Transverse colon (tissue), 4 donors: ENCODE measurements around the gene ENPP7. TPM values are rescaled to one million over a fixed set of nuclear protein-coding genes. Genes with fewer than 3 reads are reported as not detected.

ENCODE experiments used
- DNase-seq: peaks from one replicate; pipeline ENCODE4 v3.0.0-alpha.2; 2019
- H3K27ac ChIP-seq, 4 donors: fragments of 200-600 bp; sonication (generic); 2 replicates each; pipeline ENCODE4 v1.5.1; 2016 to 2018; ENCODE audit warnings: inconsistent platforms in 4 of 4
- H3K27me3 ChIP-seq: fragments of 200-600 bp; sonication (generic); 2 replicates; pipeline ENCODE4 v1.5.1; 2017; ENCODE audit warnings: inconsistent platforms
- H3K36me3 ChIP-seq, 4 donors: fragments of 200-600 bp; sonication (generic); 2 replicates each; pipeline ENCODE4 v1.5.1; 2017 to 2019; ENCODE audit warnings: inconsistent platforms in 4 of 4
- H3K4me1 ChIP-seq, 4 donors: fragments of 200-600 bp; sonication (generic); 2 replicates each; pipeline ENCODE4 v1.5.1; 2017 to 2020; ENCODE audit warnings: inconsistent platforms in 4 of 4
- H3K4me3 ChIP-seq, 4 donors: fragments of 200-600 bp; sonication (generic); 1 replicate in 1 of 4; 2 replicates in 3 of 4; pipeline versions ENCODE4 v1.5.1 to v1.6.1; 2017 to 2019; ENCODE audit warnings: inconsistent platforms in 4 of 4
- H3K9me3 ChIP-seq, 2 donors: fragments of 200-600 bp; sonication (generic); 2 replicates each; pipeline ENCODE4 v1.5.1; 2017 to 2019; ENCODE audit warnings: inconsistent platforms in 2 of 2
- EP300 ChIP-seq: sonication (generic); formaldehyde crosslinking; IDR thresholded peaks from one replicate; pipeline ENCODE4 v1.6.1; 2017; ENCODE audit warnings: antibody characterized with exemption, low read depth
- POLR2A ChIP-seq: fragments of 450-650 bp; IDR thresholded peaks from one replicate; pipeline ENCODE4 v1.6.1; 2016; ENCODE audit warnings: antibody characterized with exemption, mild to moderate bottlenecking, moderate library complexity
- POLR2AphosphoS5 ChIP-seq, 3 donors: sonication (generic); formaldehyde crosslinking; IDR thresholded peaks; one replicate each; pipeline ENCODE4 v1.6.1; 2016; ENCODE audit warnings: antibody characterized with exemption in 3 of 3
- WGBS, 2 donors: methylation state at CpG; one replicate each; pipeline ENCODE4 v1.1.5; 2018; ENCODE audit warnings: low coverage in 1 of 2; 5-methylcytosine and 5-hydroxymethylcytosine counted together
- in situ Hi-C, 4 donors: fragments of 200-750 bp; cut with MboI; loops; one replicate each; pipeline versions ENCODE4 v1.15.0 to v1.15.1; 2017; ENCODE audit warnings: low sequenced_read_pairs in 3 of 4, low pct_ligation_motif_present in 1 of 4, low pct_unique_long_range_greater_than_20kb in 1 of 4
- intact Hi-C: fragments of 100-400 bp; cut with DNase I; formaldehyde crosslinking; loops from one replicate; pipeline ENCODE4 v1.15.1; 2023; ENCODE audit warnings: low total_unique reads
- total RNA-seq, 4 donors: library from RNA; depleted of rRNA; stranded (reverse); fragments of >200 nt; gene quantifications; one replicate each; pipeline ENCODE4 v1.1.0, GENCODE V29; 2016
- TF ChIP-seq, protein P1 (sequence below), 5 experiments: fragments of 200-600 bp in 3 of 5; fragments of 450-650 bp in 2 of 5; sonication (generic) in 3 of 5; IDR thresholded peaks; 1 replicate in 2 of 5; 2 replicates in 3 of 5; pipeline ENCODE4 v1.5.1; 2016 to 2017; ENCODE audit warnings: antibody characterized with exemption in 5 of 5, inconsistent platforms in 3 of 5, mild to moderate bottlenecking in 2 of 5, moderate library complexity in 1 of 5

The ENPP7 gene
- total RNA-seq, 4 donors from 2014 or later = 0.16 TPM; not detected in 3

DNA sequence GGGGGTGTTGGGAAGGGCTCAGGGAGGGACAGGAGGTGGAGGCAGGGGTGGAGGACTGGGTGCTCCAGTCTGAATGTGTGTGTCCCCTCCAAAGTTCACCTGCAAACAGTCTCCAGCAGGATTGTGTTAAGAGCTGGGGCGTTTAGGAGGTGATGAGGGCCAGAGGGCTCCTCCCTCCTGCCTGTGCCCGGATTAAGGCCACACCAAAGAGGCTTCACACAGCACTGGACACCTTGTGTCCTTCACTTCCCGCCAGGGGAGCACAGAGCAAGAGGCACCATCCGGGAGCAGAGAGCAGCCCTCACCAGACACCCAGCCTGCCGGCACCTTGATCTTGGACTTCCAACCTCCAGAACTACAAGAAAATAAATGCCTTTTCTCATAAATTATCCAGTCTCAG, 30.2 kb upstream of the ENPP7 start:
- Histone ChIP-seq H3K36me3 (no peaks in the 10 kb centered on the region), H3K27me3 (peaks cover 32% of the 10 kb centered on the region), H3K4me3 (no peak overlapping the region), H3K9me3 (no peaks in the 10 kb centered on the region), H3K4me1 (peaks cover 0 to 9% (median 8%) of the 10 kb centered on the region in 4 donors), H3K27ac (no peak overlapping the region)
- intact Hi-C loops (loop anchor here (10.0 kb wide), 2 partner anchors 96 to 306 kb away; no protein-coding TSS in a partner anchor), in situ Hi-C loops (no loop called here)
- no peak for DNase-seq
- 48% methylated on average over 5 of the region's 5 CpGs; no CpG with 5 or more reads in 1 of the 2 donors for WGBS, 2 donors
- TF ChIP-seq, protein P1, sequence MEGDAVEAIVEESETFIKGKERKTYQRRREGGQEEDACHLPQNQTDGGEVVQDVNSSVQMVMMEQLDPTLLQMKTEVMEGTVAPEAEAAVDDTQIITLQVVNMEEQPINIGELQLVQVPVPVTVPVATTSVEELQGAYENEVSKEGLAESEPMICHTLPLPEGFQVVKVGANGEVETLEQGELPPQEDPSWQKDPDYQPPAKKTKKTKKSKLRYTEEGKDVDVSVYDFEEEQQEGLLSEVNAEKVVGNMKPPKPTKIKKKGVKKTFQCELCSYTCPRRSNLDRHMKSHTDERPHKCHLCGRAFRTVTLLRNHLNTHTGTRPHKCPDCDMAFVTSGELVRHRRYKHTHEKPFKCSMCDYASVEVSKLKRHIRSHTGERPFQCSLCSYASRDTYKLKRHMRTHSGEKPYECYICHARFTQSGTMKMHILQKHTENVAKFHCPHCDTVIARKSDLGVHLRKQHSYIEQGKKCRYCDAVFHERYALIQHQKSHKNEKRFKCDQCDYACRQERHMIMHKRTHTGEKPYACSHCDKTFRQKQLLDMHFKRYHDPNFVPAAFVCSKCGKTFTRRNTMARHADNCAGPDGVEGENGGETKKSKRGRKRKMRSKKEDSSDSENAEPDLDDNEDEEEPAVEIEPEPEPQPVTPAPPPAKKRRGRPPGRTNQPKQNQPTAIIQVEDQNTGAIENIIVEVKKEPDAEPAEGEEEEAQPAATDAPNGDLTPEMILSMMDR (IDR thresholded peaks at IDR 0.05) = no peak
- TF ChIP-seq EP300 (no peak), POLR2AphosphoS5 (IDR thresholded peaks at IDR 0.05) (no peak), POLR2A (no peak)

DNA sequence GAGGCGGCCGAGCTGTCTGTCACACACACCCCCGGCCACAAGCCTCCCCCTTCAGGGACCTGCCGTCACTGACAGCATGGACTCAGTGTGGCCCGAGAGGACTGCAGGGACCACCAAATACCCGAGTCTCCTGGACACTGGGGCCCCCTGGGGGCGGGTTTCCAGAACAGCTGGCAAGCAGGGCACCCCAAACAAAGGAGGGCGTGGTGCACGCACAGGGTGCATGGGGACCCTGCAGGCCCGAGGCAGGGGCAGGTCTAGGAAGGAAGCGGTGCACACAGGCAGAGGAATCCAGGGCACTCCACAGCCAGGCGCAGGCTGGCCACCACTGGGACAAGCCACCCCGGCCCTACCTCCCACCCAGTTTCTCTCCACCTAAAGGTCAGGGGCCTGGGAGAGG, 28.7 kb upstream of the ENPP7 start:
- intact Hi-C loops (loop anchor here (10.0 kb wide), 2 partner anchors 97 to 307 kb away; no protein-coding TSS in a partner anchor), in situ Hi-C loops (no loop called here)
- Histone ChIP-seq H3K9me3 (no peaks in the 10 kb centered on the region), H3K27me3 (peaks cover 20% of the 10 kb centered on the region), H3K27ac (no peak overlapping the region), H3K36me3 (no peaks in the 10 kb centered on the region), H3K4me3 (no peak overlapping the region), H3K4me1 (peaks cover 0 to under 1% (median 0%) of the 10 kb centered on the region in 4 donors)
- TF ChIP-seq POLR2AphosphoS5 (IDR thresholded peaks at IDR 0.05) = no peak
- TF ChIP-seq POLR2A = no peak
- no peak for TF ChIP-seq EP300
- TF ChIP-seq, protein P1 (IDR thresholded peaks at IDR 0.05) = no peak
- WGBS, 2 donors = 31% methylated on average over 13 of the region's 13 CpGs; no CpG with 5 or more reads in 1 of the 2 donors
- no peak for DNase-seq

- in situ Hi-C loops = no loop called here
- TF ChIP-seq POLR2AphosphoS5 (IDR thresholded peaks at IDR 0.05) = no peak
- no peak for TF ChIP-seq POLR2A
- TF ChIP-seq, protein P1 (IDR thresholded peaks at IDR 0.05) = no peak
- TF ChIP-seq EP300 = no peak
- peaks cover 0 to 6% (median 0%) of the 10 kb centered on the region in 4 donors for H3K4me1 ChIP-seq
- no peak overlapping the region for H3K27ac ChIP-seq
- no peak overlapping the region for H3K4me3 ChIP-seq
- WGBS, 2 donors = 40% methylated on average over 10 of the region's 12 CpGs; no CpG with 5 or more reads in 1 of the 2 donors
- peaks cover 15% of the 10 kb centered on the region for H3K27me3 ChIP-seq
- H3K9me3 ChIP-seq = no peaks in the 10 kb centered on the region
- no peaks in the 10 kb centered on the region for H3K36me3 ChIP-seq
- no peak for DNase-seq
- intact Hi-C loops = loop anchor here (10.0 kb wide), 2 partner anchors 98 to 308 kb away; no protein-coding TSS in a partner anchor
Measured at GRCh38 chr17:79702550-79703236, 28.1 kb upstream of the ENPP7 start.

GRCh38 chr17:79704691-79705090, 26.1 kb upstream of the ENPP7 start:
- DNase-seq = no peak
- 67 to 70% methylated on average over 3 to 9 of the region's 9 CpGs for WGBS, 2 donors
- Histone ChIP-seq H3K4me1 (peaks cover 0 to 10% (median 2%) of the 10 kb centered on the region in 4 donors), H3K27ac (no peak overlapping the region), H3K36me3 (no peaks in the 10 kb centered on the region), H3K27me3 (peaks cover 5% of the 10 kb centered on the region), H3K4me3 (no peak overlapping the region), H3K9me3 (no peaks in the 10 kb centered on the region)
- TF ChIP-seq, protein P1 (IDR thresholded peaks at IDR 0.05) = no peak
- TF ChIP-seq POLR2AphosphoS5 (IDR thresholded peaks at IDR 0.05) (no peak), EP300 (no peak), POLR2A (no peak)
- in situ Hi-C loops = no loop called here
- intact Hi-C loops = loop anchor here (2.0 to 10.0 kb wide), 3 partner anchors 100 to 618 kb away; no protein-coding TSS in a partner anchor
